Measurements from ENCODE around the gene RBM3. TPM values are rescaled to one million over a fixed set of nuclear protein-coding genes. Genes with fewer than 3 reads are reported as not detected.
"Not testable (repeated sequence)": the region's sequence is repeated elsewhere in the genome, so short reads cannot be mapped to it uniquely, and the experiment has no call there.

Gene RBM3
- polyA plus RNA-seq (ENCODE audit: insufficient read length in 10 of 10): 100 to 1,000 TPM; 227 to 395 (median 356) TPM
- long read RNA-seq, donor 1, transcript RBM3-203 (7 exons, 2,162 nt): major isoform, 55 of 64 reads
- long read RNA-seq, donor 1, partial matches to known transcripts: 0 of 64 reads
- long read RNA-seq, donor 1, other reads (novel, unspliced or antisense): 0 of 64 reads
- long read RNA-seq, donor 2, transcript RBM3-203 (7 exons, 2,162 nt): major isoform, 84 of 98 reads
- long read RNA-seq, donor 2, transcript RBM3-202 (6 exons, 1,130 nt): minor isoform, 5 of 98 reads
- long read RNA-seq, donor 2, partial matches to known transcripts: 0 of 98 reads
- long read RNA-seq, donor 2, other reads (novel, unspliced or antisense): 5 of 98 reads
- long read RNA-seq, donor 3: 0 reads
- long read RNA-seq, donor 4, transcript RBM3-203 (7 exons, 2,162 nt): major isoform, 53 of 111 reads
- long read RNA-seq, donor 4, partial matches to known transcripts: 55 of 111 reads
- long read RNA-seq, donor 4, other reads (novel, unspliced or antisense): 0 of 111 reads
- long read RNA-seq, donor 5, transcript RBM3-203 (7 exons, 2,162 nt): major isoform, 159 of 196 reads
- long read RNA-seq, donor 5, transcript RBM3-202 (6 exons, 1,130 nt): minor isoform, 6 of 196 reads
- long read RNA-seq, donor 5, partial matches to known transcripts: 14 of 196 reads
- long read RNA-seq, donor 5, other reads (novel, unspliced or antisense): 11 of 196 reads
- long read RNA-seq, donor 6, transcript RBM3-203 (7 exons, 2,162 nt): major isoform, 99 of 228 reads
- long read RNA-seq, donor 6, partial matches to known transcripts: 114 of 228 reads
- long read RNA-seq, donor 6, other reads (novel, unspliced or antisense): 8 of 228 reads
- long read RNA-seq, donor 7, transcript RBM3-204 (8 exons, 1,375 nt): minor isoform, 5 of 120 reads
- long read RNA-seq, donor 7, transcript RBM3-203 (7 exons, 2,162 nt): major isoform, 68 of 120 reads
- long read RNA-seq, donor 7, partial matches to known transcripts: 45 of 120 reads
- long read RNA-seq, donor 7, other reads (novel, unspliced or antisense): 0 of 120 reads
- long read RNA-seq, donor 8, transcript RBM3-203 (7 exons, 2,162 nt): major isoform, 58 of 77 reads
- long read RNA-seq, donor 8, partial matches to known transcripts: 10 of 77 reads
- long read RNA-seq, donor 8, other reads (novel, unspliced or antisense): 0 of 77 reads
- long read RNA-seq, donor 9, transcript RBM3-203 (7 exons, 2,162 nt): major isoform, 9 of 12 reads
- long read RNA-seq, donor 9, partial matches to known transcripts: 0 of 12 reads
- long read RNA-seq, donor 9, other reads (novel, unspliced or antisense): 0 of 12 reads

GRCh38 chrX:48574270-48575266 lies at the start of gene RBM3:
Gene RBM3, plus strand, starts transcription at chrX:48574484. Its CDS starts 697 bp downstream, at chrX:48575181.
- DNase-seq: peak; percentile 93 to 96 (median 93)

GRCh38 chrX:48525853-48526252 lies 48.4 kb upstream of the RBM3 start:
- not testable (repeated sequence) for DNase-seq

DNA sequence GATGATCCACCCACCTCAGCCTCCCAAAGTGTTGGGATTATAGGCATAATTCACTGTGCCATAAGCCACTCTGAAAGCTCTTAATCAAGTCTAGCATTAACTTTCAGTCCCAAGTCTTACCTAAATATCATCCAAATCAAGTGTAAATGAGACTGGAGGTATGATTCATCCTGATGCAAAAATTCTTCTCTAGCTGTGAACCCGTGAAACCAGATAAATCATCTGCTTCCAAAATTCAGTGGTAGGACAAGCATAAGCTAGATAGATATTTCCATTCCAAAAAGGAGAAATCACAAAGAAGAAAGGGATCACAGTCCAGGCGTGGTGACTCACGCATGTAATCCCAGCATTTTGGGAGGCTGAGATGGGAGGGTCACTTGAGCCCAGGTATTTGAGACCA lies 43.5 kb upstream of the RBM3 start:
- DNase-seq: no peak

- no peak for DNase-seq
These were observed 42.8 kb upstream of the RBM3 start for GRCh38 chrX:48531358-48531959.

- DNase-seq: no peak
These were observed 42.1 kb upstream of the RBM3 start for GRCh38 chrX:48532161-48532560.

GRCh38 chrX:48533165-48533564 lies 41.1 kb upstream of the RBM3 start:
- no peak for DNase-seq

- DNase-seq: no peak
These were observed 35.5 kb upstream of the RBM3 start for GRCh38 chrX:48538641-48539344.

- peak; percentile 94 to 98 (median 95) for DNase-seq
These were observed 34.8 kb upstream of the RBM3 start, which contains the start of gene TBC1D25 for GRCh38 chrX:48539345-48540027. Gene TBC1D25, plus strand, starts transcription at chrX:48539714. Its CDS starts 84 bp downstream, at chrX:48539798.

- no peak for DNase-seq
These were observed 34.3 kb upstream of the RBM3 start for GRCh38 chrX:48540028-48540375.

DNA sequence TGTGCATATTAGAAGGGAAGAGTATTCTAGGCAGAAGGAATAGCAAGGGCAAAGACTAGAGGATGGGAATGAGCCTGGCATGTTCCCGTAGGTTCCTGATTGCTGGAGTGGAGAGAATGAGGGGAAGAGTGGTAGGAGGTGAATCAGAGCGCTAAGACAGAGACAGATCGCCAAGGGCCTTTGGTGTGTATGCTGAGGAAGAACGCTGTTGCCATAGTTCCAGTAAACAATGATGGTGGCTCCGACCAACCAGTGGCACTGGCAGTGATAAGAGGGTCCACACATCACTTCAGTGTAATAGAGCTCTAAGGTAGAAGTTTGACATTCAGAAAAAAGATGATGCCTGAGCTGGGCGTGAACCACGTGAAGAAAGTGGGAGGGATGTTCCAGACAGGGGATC lies 33.8 kb upstream of the RBM3 start:
- DNase-seq: no peak

- no peak for DNase-seq
These were observed 33.0 kb upstream of the RBM3 start for GRCh38 chrX:48541140-48541814.

DNA sequence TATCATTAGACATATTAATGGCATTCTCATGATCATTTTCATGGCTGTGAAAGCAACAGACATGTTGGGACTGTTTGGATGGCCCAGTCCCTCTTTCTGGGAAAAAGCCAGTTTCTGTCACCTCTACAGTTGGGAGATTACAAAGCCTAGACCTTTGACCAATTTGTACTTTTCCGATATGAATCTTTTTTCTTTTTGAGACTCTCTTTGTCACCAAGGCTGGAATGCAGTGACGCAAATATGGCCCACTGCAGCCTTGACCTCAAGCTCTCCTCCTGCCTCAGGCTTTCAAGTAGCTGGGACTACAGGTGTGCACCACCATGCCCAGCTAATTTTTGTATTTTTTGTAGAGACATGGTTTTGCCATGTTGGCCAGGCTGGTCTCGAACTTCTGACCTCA lies 25.4 kb upstream of the RBM3 start:
- no peak for DNase-seq

DNA sequence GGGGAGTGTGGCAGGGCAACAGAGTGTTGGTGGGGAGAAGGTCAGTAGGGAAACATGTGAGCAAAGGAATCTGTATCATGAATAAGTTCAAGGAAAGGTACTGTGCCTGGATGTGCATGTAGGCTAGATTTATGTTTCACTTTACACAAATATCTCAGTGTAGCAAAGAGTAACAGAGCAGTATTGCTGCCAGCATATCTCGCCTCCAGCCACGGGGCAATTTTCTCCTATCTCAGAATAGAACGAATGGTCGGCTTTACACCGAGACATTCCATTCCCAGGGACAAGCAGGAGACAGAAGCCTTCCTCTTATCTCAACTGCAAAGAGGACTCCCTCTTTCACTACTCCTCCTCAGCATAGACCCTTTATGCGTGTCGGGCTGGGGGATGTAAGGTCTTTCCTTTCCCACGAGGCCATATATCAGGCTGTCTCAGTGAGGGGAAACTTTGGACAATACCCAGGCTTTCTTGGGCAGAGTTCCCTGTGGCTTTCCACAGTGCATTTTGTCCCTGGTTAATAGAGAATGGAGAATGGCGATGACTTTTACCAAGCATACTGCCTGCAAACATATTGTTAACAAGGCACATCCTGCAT lies 18.5 kb upstream of the RBM3 start:
- not testable (repeated sequence) for DNase-seq

DNA sequence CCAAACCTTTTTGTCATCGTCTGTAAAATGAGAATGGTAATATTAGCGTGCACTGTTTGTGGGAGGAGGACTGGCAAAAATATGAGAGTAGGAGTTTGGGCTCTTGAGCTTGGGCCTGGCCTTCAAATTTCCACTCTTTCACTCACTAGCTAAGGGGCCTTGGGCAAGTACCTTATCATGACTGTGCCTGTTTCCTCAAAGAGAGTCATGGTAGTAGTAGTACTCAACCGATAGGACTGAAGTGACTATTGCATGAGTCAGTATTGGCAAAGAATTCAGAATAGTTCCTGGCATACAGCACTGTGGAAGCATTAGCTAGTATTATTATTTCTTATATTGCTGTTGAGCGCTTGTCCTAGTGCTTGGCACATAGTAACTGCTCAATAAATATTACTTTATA lies 16.0 kb upstream of the RBM3 start:
- peak in 1 of 3 donors; percentile 26 for DNase-seq

DNA sequence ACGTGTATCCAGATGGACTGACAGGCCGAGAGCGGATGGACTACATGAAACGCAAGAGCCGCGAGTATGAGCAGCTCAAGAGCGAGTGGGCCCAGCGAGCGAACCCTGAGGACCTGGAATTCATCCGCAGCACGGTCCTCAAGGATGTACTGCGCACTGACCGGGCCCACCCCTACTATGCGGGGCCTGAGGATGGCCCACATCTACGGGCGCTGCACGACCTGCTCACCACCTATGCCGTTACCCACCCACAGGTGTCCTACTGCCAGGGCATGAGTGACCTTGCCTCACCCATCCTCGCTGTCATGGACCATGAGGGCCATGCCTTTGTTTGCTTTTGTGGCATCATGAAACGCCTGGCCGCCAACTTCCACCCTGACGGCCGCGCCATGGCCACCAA lies 14.6 kb upstream of the RBM3 start:
- DNase-seq: no peak

DNA sequence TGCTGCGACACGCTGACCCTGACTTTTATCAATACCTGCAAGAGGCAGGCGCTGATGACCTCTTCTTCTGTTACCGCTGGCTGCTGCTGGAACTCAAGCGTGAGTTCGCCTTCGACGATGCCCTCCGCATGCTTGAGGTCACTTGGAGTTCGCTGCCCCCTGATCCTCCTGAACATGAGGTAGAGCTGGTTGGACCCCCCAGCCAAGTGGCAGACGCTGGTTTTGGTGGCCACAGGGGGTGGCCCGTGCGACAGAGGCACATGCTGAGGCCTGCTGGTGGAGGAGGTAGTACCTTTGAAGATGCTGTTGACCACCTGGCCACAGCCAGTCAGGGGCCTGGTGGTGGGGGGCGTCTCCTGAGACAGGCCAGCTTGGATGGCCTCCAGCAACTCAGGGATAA lies 14.2 kb upstream of the RBM3 start:
- no peak for DNase-seq

GRCh38 chrX:48560681-48561080 lies 13.6 kb upstream of the RBM3 start:
- no peak for DNase-seq

DNA sequence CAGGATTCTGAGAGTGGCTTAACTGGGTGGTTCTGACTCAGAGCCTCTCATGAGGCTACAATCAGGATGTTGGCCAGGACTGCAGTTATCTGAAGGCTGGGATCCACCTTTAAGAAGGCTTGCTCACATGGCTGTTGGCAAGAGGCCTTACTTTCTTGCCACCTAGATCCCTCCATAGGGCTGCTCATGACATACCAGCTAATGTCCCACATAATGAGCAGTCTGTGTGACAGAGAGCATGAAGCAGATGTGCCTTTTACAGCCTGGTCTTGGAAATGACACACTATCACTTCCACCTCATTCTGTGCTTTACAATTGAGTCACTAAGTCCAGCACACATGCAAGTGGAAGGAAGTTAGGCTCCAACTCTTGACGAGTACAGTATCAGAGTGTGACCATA lies 4.3 kb upstream of the RBM3 start:
- DNase-seq: no peak

Data from muscle of back (tissue), 13 donors.